ENCODE data around the gene OPN1LW. TPM values are rescaled to one million over a fixed set of nuclear protein-coding genes. Genes with fewer than 3 reads are reported as not detected.
"Not testable (repeated sequence)": the region's sequence is repeated elsewhere in the genome, so short reads cannot be mapped to it uniquely, and the experiment has no call there.

The OPN1LW gene
- total and polyA plus RNA-seq, 3 experiments from 2014 or later: not detected

DNA sequence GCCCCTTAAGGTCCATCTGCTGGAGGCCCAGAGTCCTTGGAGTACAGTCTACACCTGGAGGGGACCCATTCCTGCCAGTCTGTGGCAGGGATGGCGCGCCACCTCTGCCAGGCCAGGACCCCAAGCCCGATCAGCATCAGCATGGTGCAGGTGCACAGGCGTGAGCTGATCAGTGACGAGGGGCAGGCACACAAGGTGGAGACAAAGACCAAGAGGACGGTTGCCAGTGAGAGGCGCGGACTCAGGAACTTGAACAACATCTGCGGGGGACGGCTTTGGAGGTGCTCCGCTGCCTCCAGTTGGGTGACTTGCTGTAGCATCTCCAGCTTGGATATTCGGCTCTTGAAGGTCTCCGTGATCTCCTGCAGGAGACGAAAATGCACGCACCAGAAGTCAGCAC, 52.4 kb downstream of the OPN1LW start:
- POLR2A ChIA-PET; H3K4me1 Mint-ChIP-seq; H3K36me3 Mint-ChIP-seq; H3K4me1 ChIP-seq (ENCODE audit: insufficient read depth, low read length); H3K9me3 Mint-ChIP-seq; CTCF ChIA-PET; H3K27me3 ChIP-seq (ENCODE audit: insufficient read depth, low read length, poor library complexity, severe bottlenecking); H3K9me3 ChIP-seq (ENCODE audit: low read length); H3K27ac Mint-ChIP-seq; H3K36me3 ChIP-seq (ENCODE audit: insufficient read depth, low read length); H3K4me3 Mint-ChIP-seq; DNase-seq; H3K27ac ChIP-seq (ENCODE audit: low read depth, low read length); H3K4me3 ChIP-seq (ENCODE audit: low read length); H3K27me3 Mint-ChIP-seq: not testable (repeated sequence)

Other genes starting within 250 kb of the OPN1LW start
- not detected for gene AVPR2, start 239.6 kb upstream of the OPN1LW start, total RNA-seq
- not detected for gene AVPR2, start 239.6 kb upstream of the OPN1LW start, polyA plus RNA-seq
- gene ARHGAP4, start 218.0 kb upstream of the OPN1LW start, total RNA-seq: 100 to 1,000 TPM; 124 to 133 TPM
- 116 TPM for gene ARHGAP4, start 218.0 kb upstream of the OPN1LW start, polyA plus RNA-seq
- 100 to 1,000 TPM; 160 to 162 TPM for gene NAA10, start 209.2 kb upstream of the OPN1LW start, total RNA-seq
- gene NAA10, start 209.2 kb upstream of the OPN1LW start, polyA plus RNA-seq: 105 TPM
- gene RENBP, start 199.6 kb upstream of the OPN1LW start, total RNA-seq: 1 to 10 TPM; 3.5 to 4.6 TPM
- gene RENBP, start 199.6 kb upstream of the OPN1LW start, polyA plus RNA-seq: not detected
- 100 to 1,000 TPM; 152 to 156 TPM for gene HCFC1, start 172.4 kb upstream of the OPN1LW start, total RNA-seq
- 12.4 TPM for gene HCFC1, start 172.4 kb upstream of the OPN1LW start, polyA plus RNA-seq
- 1 to 10 TPM; 3.3 to 3.5 TPM for gene TMEM187, start 171.5 kb upstream of the OPN1LW start, total RNA-seq
- gene TMEM187, start 171.5 kb upstream of the OPN1LW start, polyA plus RNA-seq: 17.2 TPM
- 100 to 1,000 TPM; 208 to 214 TPM for gene IRAK1, start 124.3 kb upstream of the OPN1LW start, total RNA-seq
- 58.0 TPM for gene IRAK1, start 124.3 kb upstream of the OPN1LW start, polyA plus RNA-seq
- gene MECP2, start 46.5 kb upstream of the OPN1LW start, total RNA-seq: 100 to 1,000 TPM in 1 of 2 experiments, 10 to 100 TPM in 1; 49.5 to 120 TPM
- gene MECP2, start 46.5 kb upstream of the OPN1LW start, polyA plus RNA-seq: 24.3 TPM
- gene OPN1MW, start 38.4 kb downstream of the OPN1LW start, total RNA-seq: not detected
- gene OPN1MW, start 38.4 kb downstream of the OPN1LW start, polyA plus RNA-seq: not detected
- gene OPN1MW2, start 75.5 kb downstream of the OPN1LW start, total RNA-seq: not detected
- not detected for gene OPN1MW2, start 75.5 kb downstream of the OPN1LW start, polyA plus RNA-seq
- not detected for gene OPN1MW3, start 113.3 kb downstream of the OPN1LW start, total RNA-seq
- gene OPN1MW3, start 113.3 kb downstream of the OPN1LW start, polyA plus RNA-seq: not detected
- gene TEX28, start 150.9 kb downstream of the OPN1LW start, total RNA-seq: not detected
- not detected for gene TEX28, start 150.9 kb downstream of the OPN1LW start, polyA plus RNA-seq
- under 1 TPM in 1 of 2 experiments, not detected in 1; 0.18 TPM for gene TKTL1, start 151.6 kb downstream of the OPN1LW start, total RNA-seq
- gene TKTL1, start 151.6 kb downstream of the OPN1LW start, polyA plus RNA-seq: 8.7 TPM
- 1,000 to 10,000 TPM; 1,299 to 1,356 TPM for gene FLNA, start 230.4 kb downstream of the OPN1LW start, total RNA-seq
- gene FLNA, start 230.4 kb downstream of the OPN1LW start, polyA plus RNA-seq: 799 TPM
- gene EMD, start 235.1 kb downstream of the OPN1LW start, total RNA-seq: 100 to 1,000 TPM; 107 to 119 TPM
- gene EMD, start 235.1 kb downstream of the OPN1LW start, polyA plus RNA-seq: 37.2 TPM

Measured in CD8-positive, alpha-beta memory T cell (primary cell).